Stimulated activated naive CD4-positive, alpha-beta T cell (primary cell): ENCODE data around the gene GBP3.
"Not testable (repeated sequence)": the region's sequence is repeated elsewhere in the genome, so short reads cannot be mapped to it uniquely, and the experiment has no call there.

Experiments
- DNase-seq, 6 experiments: peaks; one replicate each; lab custom pipeline; 2025; lab: John Stamatoyannopoulos, UW

The GBP3 gene, protein sequence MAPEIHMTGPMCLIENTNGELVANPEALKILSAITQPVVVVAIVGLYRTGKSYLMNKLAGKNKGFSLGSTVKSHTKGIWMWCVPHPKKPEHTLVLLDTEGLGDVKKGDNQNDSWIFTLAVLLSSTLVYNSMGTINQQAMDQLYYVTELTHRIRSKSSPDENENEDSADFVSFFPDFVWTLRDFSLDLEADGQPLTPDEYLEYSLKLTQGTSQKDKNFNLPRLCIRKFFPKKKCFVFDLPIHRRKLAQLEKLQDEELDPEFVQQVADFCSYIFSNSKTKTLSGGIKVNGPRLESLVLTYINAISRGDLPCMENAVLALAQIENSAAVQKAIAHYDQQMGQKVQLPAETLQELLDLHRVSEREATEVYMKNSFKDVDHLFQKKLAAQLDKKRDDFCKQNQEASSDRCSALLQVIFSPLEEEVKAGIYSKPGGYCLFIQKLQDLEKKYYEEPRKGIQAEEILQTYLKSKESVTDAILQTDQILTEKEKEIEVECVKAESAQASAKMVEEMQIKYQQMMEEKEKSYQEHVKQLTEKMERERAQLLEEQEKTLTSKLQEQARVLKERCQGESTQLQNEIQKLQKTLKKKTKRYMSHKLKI

DNA sequence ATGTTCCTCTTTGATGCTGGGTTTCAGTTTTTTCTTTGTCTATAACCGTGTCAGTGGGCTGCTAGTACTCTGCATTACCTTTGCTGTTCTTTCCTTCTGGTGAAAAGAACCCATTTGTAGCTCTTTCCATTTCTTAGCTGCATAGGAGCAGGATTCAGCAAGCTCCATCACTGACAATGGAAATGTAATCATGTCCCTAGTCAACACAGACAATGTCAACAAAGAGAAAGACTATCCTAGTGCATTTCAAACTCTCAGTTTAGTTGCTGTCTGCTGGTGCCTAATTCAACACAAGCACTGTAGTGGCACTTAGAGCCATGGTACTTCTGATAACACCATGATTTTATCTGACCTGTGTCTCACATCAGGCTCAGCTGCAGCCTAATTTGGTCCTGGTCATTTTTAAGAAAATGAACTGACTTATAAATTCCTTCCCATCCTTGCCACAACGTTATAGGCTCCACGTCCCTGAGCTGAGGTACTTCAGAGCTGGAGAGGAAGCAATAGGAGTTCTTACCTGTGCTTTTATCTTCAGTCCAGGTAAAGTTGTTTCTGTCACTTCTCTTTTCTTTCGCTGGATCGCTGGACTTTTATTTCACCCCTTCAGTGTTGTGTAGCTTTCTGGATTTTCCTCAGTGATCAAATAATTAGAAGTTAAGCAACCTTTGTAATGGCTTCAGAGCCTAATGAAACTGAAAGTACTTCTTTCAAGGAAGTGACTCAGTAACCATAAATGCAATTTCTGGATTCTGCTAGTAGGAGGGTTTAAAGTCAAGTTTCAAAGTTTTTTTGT, at the start of gene GBP3:
GBP3 (minus strand) TSS at position 700 of the 793 bp plus-strand sequence. CDS start 2,145 bp downstream, outside the sequence.
- DNase-seq, result peak in 3 of 6 experiments; percentile 38 to 48 (median 43)

DNA sequence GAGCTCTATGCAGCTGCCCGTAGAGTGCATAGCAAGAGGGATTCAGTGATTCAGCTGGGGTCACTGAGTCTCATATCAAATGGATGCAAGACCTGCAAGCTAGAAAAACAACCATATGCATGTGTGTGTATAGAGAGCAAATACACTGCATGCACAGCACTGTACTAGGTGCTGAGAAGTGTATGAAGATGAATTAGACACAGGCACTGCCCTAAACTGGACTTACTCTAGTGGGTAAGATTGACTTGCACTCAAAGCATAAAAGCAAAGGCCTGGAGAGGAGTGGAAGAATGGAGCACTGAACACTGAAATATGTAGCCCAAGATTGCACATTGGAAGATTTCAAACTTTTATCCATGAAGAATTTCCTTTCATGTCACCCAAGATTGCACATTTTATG, 47.8 kb upstream of the GBP3 start:
- no peak for DNase-seq

DNA sequence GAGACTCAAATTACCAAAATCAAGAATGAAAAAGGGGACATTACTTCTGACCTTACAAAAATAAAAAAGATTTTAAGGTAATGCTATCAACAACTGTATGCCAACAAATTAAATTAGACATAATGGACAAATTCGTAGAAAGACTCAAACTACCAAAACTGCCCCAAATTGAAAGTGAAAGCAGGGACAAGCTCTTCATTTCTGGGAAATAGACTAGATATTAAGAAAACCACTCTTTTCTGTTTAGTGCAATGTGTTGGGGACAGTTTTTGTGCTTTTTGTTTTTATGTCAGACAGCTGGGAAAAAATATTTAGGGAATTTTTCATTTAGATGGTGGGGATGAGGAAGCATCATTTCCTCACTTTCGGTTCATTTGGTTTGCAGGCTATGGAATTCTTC, 47.3 kb upstream of the GBP3 start:
- peak in 3 of 6 experiments; percentile 3 to 24 (median 20) for DNase-seq

- no peak for DNase-seq
Measured at GRCh38 chr1:89068291-89068690, 45.6 kb upstream of the GBP3 start.

DNA sequence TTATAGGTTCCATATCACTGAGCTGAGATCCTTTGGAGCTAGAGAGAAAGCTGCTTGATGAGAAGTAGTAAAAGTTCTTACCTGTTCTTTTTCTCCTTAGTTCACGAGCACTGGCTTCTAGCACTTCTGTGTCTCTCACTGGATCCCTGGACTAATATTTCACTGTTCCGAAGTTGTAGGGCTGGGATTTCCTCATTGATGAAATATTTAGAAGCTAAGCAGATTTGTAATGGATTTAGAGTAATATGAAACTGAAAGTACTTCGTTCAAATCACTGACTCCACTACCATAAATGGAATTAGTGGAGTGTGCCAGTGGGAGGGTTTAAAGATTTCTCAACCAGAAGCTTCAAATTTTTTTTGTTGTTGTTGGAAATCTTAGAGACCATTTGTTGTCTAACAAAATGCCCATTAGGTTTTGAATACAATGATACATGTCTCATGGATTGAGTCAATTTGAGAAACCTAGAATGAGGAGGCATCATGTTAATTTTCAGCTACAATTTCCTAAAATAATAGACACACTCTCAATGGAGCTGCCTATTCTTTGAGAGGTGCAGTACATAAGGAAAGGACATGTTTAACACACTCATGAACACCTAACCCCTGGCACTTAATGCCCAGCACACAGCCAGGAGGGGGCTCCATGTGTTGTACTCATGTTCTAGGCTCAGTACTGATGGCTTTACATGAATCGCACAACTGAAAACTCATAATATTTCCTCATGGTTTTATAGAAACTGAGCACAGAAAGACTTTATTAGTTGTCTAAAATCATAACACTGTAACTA, 42.6 kb upstream of the GBP3 start, which contains the start of gene GBP1:
GBP1 (minus strand) TSS at position 130 of the 790 bp plus-strand sequence. CDS start 1,974 bp downstream, outside the sequence.
- peak in 3 of 6 experiments; percentile 19 to 53 (median 50) for DNase-seq

DNA sequence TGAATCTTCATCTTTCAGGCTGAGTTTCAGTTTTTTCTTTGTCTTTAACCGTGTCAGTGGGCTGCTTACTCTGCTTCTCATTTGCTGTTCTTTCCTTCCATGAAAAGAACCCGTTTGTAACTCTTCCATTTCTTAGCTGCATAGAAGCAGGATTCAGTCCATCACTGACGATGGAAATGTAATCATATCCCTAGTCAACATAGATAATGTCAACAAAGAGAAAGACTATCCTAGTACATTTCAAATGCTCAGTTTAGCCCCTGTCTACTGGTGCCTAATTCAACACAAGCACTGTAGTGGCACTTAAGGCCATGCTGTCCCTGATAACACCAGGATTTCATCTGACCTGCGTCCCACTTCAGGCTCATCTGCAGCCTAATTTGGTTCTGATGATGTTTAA, 42.0 kb upstream of the GBP3 start:
- peak in 2 of 6 experiments; percentile 9 to 50 for DNase-seq

GRCh38 chr1:89063094-89063493, 40.4 kb upstream of the GBP3 start:
- no peak for DNase-seq

- no peak for DNase-seq
Measured at GRCh38 chr1:89060091-89060490, 37.4 kb upstream of the GBP3 start.

DNA sequence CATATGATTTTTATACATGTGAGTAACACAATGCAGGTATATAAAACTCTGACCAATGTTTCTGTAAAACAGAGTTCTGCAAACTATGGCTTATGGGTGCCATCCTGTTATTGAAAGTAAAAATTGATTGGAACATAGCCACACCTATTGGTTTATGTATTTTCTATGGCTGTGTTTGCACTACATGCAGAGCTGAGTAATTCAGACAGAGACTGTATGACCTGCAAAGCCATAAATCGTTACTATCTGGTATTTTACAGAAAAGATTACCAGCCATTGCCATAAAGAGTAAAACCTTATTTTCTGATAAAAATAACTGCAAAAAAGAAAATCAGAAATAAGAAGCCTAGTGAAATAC, 29.3 kb upstream of the GBP3 start:
- no peak for DNase-seq

DNA sequence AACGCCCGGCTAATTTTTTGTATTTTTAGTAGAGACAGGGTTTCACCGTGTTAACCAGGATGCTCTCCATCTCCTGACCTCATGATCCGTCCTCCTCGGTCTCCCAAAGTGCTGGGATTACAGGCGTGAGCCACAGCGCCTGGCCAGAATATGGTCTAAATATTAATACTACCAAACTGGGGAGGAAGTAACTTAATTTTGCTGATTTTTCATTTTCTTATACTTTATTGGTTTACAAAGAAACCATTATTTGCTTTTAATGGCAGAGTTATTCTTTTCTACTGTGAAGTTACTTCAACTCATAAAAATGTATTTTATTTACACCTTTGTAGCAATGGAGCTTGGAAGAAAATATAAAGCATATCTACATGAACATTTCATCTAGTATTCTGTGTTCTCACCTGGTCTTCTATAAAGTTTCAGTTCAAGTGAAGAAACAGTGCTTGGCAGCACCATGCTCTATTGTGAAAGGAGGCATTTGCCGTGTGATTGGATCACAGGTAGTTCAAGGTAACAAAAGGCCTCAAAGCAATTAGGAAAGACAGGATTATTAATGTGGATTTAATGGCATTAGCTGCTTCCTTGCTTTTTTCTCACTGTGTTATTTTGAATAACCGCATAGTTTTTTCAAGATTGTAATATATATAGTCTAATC, 28.8 kb upstream of the GBP3 start:
- DNase-seq, result no peak

DNA sequence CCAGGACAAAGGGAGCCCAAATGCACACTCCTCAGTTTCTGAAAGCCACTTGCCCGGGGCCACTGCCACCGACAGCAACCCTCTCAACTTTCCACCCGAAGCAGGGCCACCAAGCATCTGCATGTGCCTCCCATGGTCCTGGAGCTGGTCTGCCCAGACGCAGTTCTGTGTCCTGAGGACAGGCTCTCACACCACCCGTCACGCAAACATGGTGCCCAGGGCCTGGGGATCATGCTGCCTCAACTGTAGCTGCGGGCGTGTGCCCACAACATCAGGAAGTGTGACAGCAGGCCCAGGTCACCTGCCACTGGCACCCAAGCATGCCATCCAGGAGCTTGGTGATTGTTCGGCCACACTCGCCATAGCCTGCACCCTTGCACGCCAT, 28.0 kb upstream of the GBP3 start:
- no peak for DNase-seq

GRCh38 chr1:89049901-89050648, 27.4 kb upstream of the GBP3 start:
- DNase-seq, result not testable (repeated sequence)

DNA sequence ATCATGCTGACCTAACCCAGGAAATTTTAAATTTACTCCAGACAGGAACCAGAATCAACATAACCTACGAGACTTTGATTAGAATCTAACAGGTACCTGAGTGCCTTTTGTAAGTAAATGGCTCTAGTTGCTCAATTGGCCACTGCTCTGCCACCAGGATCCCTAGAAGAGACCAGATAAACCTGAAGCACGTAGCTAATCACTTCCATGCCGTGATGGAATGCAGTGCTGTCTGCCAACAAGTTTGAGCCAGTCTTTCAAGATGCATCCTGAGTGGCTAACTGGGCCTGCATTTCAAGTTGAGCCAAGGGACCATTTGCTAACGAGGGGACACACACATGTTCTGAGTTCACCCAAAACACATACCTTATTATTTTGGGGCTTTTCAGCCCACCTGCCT, 26.5 kb upstream of the GBP3 start:
- DNase-seq, result not testable (repeated sequence)

DNA sequence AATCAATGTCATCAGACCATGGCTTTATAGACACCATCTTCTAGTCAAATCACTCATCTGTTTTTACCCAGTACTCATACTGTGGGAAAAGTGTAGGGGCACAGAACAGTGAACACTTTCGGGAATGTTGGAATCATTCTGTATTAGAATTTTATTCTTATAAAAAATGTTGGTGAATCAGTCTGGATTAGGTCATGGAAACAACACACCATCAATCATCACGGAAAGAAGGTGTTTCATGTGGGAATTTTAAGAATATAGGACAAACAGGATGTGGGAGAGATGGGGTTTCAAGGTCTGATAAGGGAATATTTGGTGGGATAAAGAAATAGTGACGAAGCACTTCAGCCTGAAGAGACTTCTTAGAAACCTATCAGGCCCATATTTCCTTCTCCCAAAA, 25.1 kb upstream of the GBP3 start:
- no peak for DNase-seq

- DNase-seq, result not testable (repeated sequence)
Measured at GRCh38 chr1:89046318-89047183, 23.9 kb upstream of the GBP3 start.

DNA sequence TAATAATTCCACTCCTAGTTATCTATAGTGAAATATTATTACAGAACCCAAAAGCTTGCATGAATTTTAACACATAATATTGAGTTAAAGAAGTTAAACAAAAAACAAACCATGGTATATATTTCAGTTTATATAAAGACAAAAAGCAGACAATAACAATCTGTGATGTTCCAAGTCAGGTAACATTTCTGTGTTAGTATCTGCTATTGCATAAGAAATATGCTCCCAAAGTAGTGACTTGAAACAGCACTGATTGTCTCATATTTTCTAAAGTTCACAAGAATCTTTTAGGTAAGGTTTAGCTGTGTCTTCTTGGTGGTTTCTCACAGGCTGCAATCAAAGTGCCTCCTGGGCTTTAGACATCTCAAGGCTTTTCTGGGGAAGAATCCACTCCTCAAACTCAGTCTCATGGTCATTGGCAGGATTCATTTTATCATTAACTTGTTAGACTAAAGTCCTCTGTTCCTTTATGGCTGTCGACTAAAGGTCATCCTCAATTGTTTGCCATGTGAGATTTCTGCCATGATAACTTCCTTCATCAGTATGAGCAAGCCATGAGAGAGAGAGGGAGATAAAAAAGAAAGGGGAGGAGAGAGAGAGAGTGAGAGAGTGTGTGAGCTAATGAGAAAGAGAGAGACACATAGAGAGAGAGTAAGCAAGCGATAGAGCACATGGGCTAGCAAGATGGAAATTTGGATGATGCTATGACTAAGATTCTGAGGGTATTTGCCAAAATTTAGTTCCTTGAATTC, 22.5 kb upstream of the GBP3 start:
- no peak for DNase-seq

DNA sequence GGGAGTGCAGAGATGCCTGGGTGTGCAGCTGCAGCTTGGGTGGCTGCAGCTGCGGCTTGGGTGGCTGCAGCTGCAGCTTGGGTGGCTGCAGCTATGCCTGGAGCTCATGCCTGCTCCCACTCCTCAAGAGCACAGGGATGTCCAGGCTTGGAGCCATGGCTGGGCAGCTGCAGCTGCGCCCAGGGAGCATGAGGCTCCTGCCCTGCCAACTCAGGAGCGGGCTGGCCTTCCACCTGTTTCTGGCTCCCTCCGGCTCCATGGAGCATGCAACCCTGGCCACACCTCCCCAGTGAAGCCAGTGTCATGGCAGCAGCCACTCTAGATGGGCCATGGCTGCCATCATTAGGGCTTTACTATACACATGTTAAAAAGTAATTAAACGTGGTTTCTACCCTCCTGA, 21.3 kb upstream of the GBP3 start:
- no peak for DNase-seq

GRCh38 chr1:89042491-89042890, 19.8 kb upstream of the GBP3 start:
- DNase-seq, result no peak

- no peak for DNase-seq
Measured at GRCh38 chr1:89041721-89042120, 19.1 kb upstream of the GBP3 start.
